ENCODE measurements around the gene EXOSC1. TPM values are rescaled to one million over a fixed set of nuclear protein-coding genes. Genes with fewer than 3 reads are reported as not detected.

Gene EXOSC1
- total RNA-seq, 2 donors from 2014 or later, result 21.8 to 30.8 TPM

GRCh38 chr10:97466755-97467154, 20.9 kb upstream of the EXOSC1 start:
- H3K9me3 ChIP-seq, result no peaks in the 10 kb centered on the region
- H3K36me3 ChIP-seq, result peaks cover 9 to 30% of the 10 kb centered on the region in 2 donors
- no peak overlapping the region for H3K27ac ChIP-seq
- no peaks in the 10 kb centered on the region for H3K27me3 ChIP-seq (replicated peaks; ENCODE audit: insufficient read depth)
- H3K4me1 ChIP-seq (replicated peaks), result peaks cover 4% of the 10 kb centered on the region
- DNase-seq (ENCODE audit: low spot score), result no peak
- H3K4me3 ChIP-seq, result no peak overlapping the region
- 84% methylated on average over 4 of the region's 4 CpGs for WGBS
- TF ChIP-seq POLR2A (IDR thresholded peaks at IDR 0.05), result no peak
- TF ChIP-seq POLR2AphosphoS5 (IDR thresholded peaks at IDR 0.05), result no peak
- no peak for TF ChIP-seq CTCF (IDR thresholded peaks at IDR 0.05)
- intact Hi-C loops (cut with DNase I), result no loop called here

GRCh38 chr10:97465982-97466381, 20.2 kb upstream of the EXOSC1 start:
- WGBS, result 86% methylated on average over 7 of the region's 7 CpGs
- Histone ChIP-seq H3K27me3 (replicated peaks; ENCODE audit: insufficient read depth) (no peaks in the 10 kb centered on the region), H3K36me3 (peaks cover 14 to 36% of the 10 kb centered on the region in 2 donors), H3K9me3 (no peaks in the 10 kb centered on the region), H3K4me1 (replicated peaks) (peaks cover 4% of the 10 kb centered on the region), H3K4me3 (no peak overlapping the region), H3K27ac (no peak overlapping the region)
- intact Hi-C loops (cut with DNase I), result no loop called here
- no peak for DNase-seq (ENCODE audit: low spot score)
- TF ChIP-seq POLR2A (IDR thresholded peaks at IDR 0.05) (no peak), CTCF (IDR thresholded peaks at IDR 0.05) (no peak), POLR2AphosphoS5 (IDR thresholded peaks at IDR 0.05) (no peak)

- no peak for DNase-seq (ENCODE audit: low spot score)
- Histone ChIP-seq H3K36me3 (peaks cover 20 to 31% of the 10 kb centered on the region in 2 donors), H3K9me3 (no peaks in the 10 kb centered on the region), H3K27me3 (replicated peaks; ENCODE audit: insufficient read depth) (no peaks in the 10 kb centered on the region), H3K27ac (peak overlapping the region in 1 of 2 donors; percentile 9), H3K4me1 (replicated peaks) (peaks cover 4% of the 10 kb centered on the region), H3K4me3 (no peak overlapping the region)
- WGBS, result 72% methylated on average over 1 of the region's 1 CpG
- TF ChIP-seq POLR2A (IDR thresholded peaks at IDR 0.05) (no peak), POLR2AphosphoS5 (IDR thresholded peaks at IDR 0.05) (no peak), CTCF (IDR thresholded peaks at IDR 0.05) (no peak)
- intact Hi-C loops (cut with DNase I), result loop anchor here (5.0 kb wide), 1 partner anchor 148 kb away; no protein-coding TSS in a partner anchor
These were observed 18.4 kb upstream of the EXOSC1 start for GRCh38 chr10:97464226-97464625.

GRCh38 chr10:97463363-97464132, 17.7 kb upstream of the EXOSC1 start:
- Histone ChIP-seq H3K4me3 (no peak overlapping the region), H3K27ac (peak overlapping the region in 1 of 2 donors; percentile 9), H3K9me3 (no peaks in the 10 kb centered on the region), H3K27me3 (replicated peaks; ENCODE audit: insufficient read depth) (no peaks in the 10 kb centered on the region), H3K36me3 (peaks cover 26 to 37% of the 10 kb centered on the region in 2 donors), H3K4me1 (replicated peaks) (peaks cover 4% of the 10 kb centered on the region)
- 70% methylated on average over 4 of the region's 4 CpGs for WGBS
- peak; percentile 71 for TF ChIP-seq POLR2AphosphoS5 (IDR thresholded peaks at IDR 0.05)
- no peak for TF ChIP-seq POLR2A (IDR thresholded peaks at IDR 0.05)
- TF ChIP-seq CTCF (IDR thresholded peaks at IDR 0.05), result peak; percentile 68 to 90 (median 82)
- intact Hi-C loops (cut with DNase I), result loop anchor here (2.0 to 5.0 kb wide), 2 partner anchors 89 to 149 kb away; no protein-coding TSS in a partner anchor
- DNase-seq (ENCODE audit: low spot score), result peak; percentile 55

Measured in prostate gland (tissue), 2 donors.